HG02870 (cell line): Measurements from ENCODE around the gene FAM184A.
"Not testable (repeated sequence)": the region's sequence is repeated elsewhere in the genome, so short reads cannot be mapped to it uniquely, and the experiment has no call there.

Experiments
- ATAC-seq: cut with Tn5 transposase; IDR thresholded peaks from one replicate; pipeline ENCODE4 v1.9.1; 2021; ENCODE audit warnings: mild to moderate bottlenecking, moderate library complexity; ENCODE audit not compliant: unreplicated experiment

Gene FAM184A

GRCh38 chr6:119102901-119103300 is 24.4 kb upstream of the FAM184A start:
- no peak for ATAC-seq

- ATAC-seq, result no peak
Observed at GRCh38 chr6:119100115-119100514, 21.7 kb upstream of the FAM184A start.

DNA sequence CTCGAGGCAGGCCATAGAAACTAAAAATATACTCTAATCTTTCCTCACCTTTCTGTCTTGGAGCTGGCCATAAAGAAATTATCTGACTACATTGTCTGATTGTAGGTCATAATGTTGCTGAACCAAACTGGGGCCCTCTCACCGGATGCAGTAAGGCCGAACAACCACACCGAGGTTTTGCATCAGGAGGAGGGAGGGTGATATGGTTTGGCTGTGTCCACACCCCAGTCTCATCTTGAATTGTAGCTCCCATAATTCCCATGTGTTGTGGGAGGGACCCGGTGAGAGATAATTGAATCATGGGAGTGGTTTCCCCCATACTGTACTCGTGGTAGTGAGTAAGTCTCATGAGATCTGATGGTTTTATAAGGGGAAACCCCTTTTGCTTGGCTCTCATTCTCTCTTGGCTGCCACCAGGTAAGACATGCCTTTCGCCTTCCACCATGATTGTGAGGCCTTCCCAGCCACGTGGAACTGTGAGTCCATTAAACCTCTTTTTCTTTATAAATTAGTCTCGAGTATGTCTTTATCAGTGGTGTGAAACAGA is 19.4 kb upstream of the FAM184A start:
- not testable (repeated sequence) for ATAC-seq

GRCh38 chr6:119096721-119097565 is 18.5 kb upstream of the FAM184A start:
- ATAC-seq, result no peak

DNA sequence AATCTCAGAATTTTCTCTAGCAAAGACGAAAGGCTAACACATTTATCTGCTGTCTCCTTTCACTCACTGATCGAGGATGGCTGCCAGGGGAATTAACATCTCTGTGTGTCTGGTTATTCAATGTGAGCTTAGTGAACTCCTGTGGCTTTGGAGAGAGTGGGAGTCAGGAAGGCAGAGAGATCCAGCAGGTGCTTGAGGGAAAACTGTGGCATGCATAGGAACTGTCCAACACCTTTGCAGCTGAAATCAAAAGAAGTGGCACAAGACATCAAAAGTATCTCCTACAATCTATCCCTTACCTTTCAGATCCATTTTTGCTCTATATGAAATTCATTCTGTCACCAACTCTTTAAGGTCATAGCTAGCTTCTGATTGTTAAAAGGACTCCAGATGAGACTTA is 11.8 kb upstream of the FAM184A start:
- no peak for ATAC-seq

GRCh38 chr6:119084784-119085183 is 6.3 kb upstream of the FAM184A start:
- ATAC-seq, result no peak

GRCh38 chr6:119083007-119083406 is 4.5 kb upstream of the FAM184A start:
- ATAC-seq, result no peak

- ATAC-seq, result no peak
Observed at GRCh38 chr6:119079283-119079809, 882 bp upstream of the FAM184A start.

GRCh38 chr6:119077643-119078375 is 655 bp downstream of the FAM184A start:
- ATAC-seq, result peak; percentile 32

GRCh38 chr6:119077391-119077642 is 1.1 kb downstream of the FAM184A start:
- ATAC-seq, result no peak

GRCh38 chr6:119076576-119077390 is 1.7 kb downstream of the FAM184A start:
- ATAC-seq, result no peak

- ATAC-seq, result no peak
Observed at GRCh38 chr6:119076173-119076572, 2.3 kb downstream of the FAM184A start.

DNA sequence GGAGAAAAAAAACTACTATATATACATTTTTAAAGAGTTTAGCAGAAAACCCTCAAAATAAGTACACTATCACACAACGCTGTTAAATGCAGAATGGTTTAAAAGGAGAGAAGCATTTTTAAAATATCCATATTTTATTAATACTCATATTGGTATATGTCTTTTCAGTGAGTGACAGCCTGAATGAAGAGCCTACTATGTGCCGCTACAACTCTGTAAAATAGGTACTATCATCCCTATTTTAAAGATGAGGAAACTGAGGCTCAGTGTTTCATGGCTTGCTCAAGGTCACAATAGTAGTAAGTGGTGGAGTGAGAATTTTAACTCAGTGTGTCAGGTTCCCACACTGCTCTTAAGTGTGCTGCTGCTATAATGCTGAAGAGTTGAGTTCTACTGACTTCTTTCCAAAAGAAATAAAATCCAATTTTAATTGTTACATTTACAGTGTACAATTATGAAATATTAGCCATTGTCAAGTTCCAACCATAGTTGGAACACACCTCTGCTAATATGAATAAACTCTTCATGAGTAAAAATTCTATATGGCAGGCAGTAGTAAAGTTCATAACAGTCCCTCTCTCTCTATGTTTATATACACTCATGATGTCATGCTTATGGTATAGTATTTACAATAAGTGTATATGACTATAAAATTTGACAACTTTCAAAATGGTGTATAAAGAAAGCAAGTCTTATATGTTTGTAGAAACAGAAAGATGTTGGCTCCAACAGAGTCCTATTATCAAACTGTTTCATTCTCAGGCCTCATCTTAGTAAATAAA is 3.1 kb downstream of the FAM184A start:
- no peak for ATAC-seq

DNA sequence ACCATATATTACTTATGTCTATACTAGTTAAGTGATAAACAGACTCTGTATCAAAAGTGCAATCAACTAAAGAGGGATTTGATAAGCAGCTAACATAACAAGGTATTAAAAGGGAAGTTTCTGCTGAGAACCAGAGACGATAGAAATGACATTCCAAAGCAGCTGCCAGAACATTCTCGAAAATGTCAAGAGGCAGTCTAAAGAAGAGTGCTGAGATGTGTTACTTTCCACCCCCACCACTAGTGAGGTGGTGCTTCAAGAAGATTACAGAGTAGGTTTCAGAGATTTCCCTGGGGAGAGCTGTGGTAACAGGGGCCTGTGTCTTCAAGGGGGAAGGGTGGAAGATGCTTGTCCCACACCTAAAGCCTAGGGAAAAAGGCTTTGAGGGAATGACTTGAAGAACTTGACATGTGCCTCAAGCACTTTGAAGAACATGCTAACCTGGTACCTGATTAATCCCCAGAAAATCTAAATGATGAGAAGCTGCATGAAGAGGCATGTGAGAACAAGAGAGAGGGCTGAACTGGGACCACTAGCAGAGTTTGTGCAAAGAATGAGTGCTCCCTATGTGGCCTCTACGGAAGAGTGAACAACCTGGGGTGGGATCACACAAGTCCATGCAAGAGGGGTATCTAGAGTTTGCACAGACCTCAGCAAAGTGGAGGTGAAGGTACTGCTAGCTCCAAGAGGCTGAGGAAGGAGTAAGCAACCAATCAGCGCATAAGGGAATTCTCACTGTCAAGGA is 5.0 kb downstream of the FAM184A start:
- ATAC-seq, result no peak

- ATAC-seq, result no peak
Observed at GRCh38 chr6:119071576-119071975, 6.9 kb downstream of the FAM184A start.

GRCh38 chr6:119067091-119067490 is 11.4 kb downstream of the FAM184A start:
- ATAC-seq, result no peak

GRCh38 chr6:119066517-119066916 is 11.9 kb downstream of the FAM184A start:
- ATAC-seq, result no peak

- ATAC-seq, result no peak
Observed at GRCh38 chr6:119065955-119066354, 12.5 kb downstream of the FAM184A start.

GRCh38 chr6:119065382-119065781 is 13.1 kb downstream of the FAM184A start:
- no peak for ATAC-seq

GRCh38 chr6:119063491-119063890 is 15.0 kb downstream of the FAM184A start:
- ATAC-seq, result no peak
